D341Med (cell line): Measurements from ENCODE around the gene REEP5.
"Not testable (repeated sequence)": the region's sequence is repeated elsewhere in the genome, so short reads cannot be mapped to it uniquely, and the experiment has no call there.

ENCODE experiments used
- DNase-seq: peaks from one replicate; pipeline ENCODE4 v3.0.0; 2012; ENCODE audit warnings: low spot score

REEP5 gene

DNA sequence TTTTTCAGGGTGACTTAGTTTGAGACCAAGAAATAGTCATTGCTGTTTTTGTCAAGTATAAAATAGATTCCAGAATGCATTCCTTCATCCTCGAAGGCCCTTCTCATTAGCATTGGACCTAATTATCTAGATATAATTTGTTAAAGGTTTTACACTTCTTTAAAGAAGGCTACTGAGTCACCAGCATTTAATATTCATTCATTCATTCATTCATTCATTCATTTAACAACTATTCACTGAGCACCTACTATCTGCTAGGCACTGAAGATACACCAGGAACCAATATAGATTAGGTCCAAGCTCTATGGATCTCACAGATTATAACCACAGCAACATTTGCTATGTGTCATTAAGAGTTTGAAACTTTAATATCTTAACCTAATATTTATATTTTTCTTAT lies 11.1 kb upstream of the REEP5 start:
- DNase-seq: no peak

DNA sequence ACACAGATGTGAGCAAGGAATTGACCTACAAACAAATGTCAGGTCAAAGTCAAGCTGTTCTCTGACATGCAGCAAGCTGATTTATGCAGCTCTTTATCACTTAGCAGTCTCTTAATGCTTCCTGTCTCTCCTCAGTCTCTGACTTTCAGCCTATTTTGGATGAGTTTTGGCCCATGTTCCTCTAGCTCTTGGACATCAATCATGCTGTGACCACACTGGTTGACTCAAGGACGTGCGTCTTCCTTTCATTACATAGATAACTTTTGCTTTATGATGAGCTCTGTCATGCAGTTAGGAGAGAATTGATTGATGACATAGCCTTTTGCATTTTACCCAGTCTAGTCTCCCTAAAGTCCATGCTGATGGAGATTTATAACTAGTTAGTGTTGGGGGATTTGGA lies 9.4 kb upstream of the REEP5 start:
- DNase-seq: no peak

DNA sequence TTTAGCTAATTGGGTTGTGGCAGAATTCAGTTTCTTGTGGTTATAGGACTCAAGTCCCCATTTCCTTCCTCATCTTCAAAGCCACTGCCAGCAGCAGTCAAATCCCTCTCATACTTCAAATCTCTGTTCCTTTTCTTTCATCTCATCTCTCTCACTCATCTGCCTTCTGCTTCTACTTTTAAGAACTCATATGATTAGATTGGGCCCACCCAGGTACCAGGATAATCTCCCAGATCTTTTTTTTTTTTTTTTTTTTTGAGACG lies 8.0 kb upstream of the REEP5 start:
- no peak for DNase-seq

DNA sequence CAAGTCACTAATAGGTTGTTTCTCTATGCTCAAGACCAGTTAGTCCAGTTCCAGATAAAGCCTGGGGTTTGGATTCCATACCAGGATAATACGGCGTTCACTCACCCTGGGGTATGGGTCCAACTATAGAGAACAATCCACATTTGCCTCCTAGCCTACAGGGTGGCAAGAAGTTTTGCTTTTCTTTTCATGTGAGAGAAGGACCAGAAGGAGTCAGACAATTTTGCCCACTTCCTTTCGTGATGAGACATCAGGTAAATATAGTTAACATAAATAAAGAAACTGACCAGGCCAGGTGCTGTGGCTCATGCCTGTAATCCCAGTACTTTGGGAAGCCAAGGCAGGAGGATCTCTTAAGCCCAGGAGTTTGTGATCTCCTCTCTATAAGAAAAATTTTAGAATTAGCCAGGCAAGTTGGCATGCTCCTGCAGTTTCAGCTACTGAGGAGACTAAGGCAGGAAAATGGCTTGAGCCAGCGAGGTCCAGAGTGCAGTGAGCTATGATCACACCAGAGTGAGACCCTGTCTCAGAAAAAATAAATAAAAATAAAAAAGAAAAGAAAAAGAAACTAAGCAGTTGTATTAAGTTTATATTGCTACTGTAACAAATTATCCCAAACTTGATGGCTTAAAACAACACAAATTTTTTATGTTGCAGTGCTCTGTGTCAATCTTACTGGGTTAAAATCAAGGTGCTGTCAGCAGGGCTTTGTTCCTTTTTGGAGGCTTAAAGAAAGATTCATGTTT lies 7.5 kb upstream of the REEP5 start:
- DNase-seq: no peak

DNA sequence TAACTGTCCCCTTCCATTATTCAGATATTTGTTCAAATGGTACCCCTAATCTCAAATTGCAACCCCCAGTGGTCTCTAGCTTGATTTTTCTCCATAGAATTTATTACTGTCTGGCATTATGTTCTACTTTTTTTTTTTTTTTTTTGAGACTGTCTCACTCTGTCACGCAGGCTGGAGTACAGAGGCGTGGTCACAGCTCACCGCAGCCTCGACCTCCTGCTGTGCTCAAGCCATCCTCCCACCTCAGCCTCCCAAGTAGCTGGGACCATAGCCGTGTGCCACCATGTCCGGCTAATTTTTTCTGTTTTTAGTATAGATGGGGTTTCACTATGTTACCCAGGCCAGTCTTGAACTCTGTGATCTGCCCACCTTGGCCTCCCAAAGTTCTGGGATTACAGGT lies 2.0 kb upstream of the REEP5 start:
- no peak for DNase-seq

DNA sequence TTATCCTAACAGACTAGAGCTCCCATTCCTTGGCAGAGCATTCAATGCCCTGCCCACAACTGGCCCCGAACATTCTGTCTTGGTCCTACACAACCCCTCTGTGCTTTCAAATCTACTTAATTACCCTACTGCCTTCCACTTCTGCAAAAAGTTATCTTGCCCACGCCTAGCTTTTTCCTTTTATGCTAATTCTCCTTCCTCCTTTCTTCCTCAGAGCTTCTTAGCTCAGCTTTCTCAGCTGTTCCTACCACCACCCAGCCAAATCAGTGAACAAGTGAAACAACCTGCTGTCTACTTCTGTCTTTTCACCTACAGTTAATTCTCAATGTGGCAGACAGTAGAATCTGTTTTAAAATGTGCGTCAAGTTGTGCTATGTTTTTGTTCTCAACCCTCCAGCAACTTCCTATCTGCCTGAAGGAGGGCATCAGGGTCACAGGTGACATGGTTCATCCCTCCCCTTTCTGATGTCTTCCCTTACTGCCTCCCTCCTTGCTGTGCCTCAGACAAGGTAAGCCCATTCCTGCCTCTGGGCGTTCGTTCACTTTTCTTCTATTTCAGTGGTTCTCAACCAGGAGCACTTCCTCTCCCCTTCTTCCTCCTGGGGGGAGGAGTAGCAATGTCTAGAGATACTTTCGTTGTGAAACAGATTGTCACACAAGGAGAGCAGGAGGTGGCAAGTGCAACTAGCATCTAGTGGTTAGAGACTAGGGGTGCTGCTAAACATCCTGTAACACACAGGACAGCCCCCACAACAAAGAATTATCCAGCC lies 1.3 kb upstream of the REEP5 start:
- DNase-seq: no peak

DNA sequence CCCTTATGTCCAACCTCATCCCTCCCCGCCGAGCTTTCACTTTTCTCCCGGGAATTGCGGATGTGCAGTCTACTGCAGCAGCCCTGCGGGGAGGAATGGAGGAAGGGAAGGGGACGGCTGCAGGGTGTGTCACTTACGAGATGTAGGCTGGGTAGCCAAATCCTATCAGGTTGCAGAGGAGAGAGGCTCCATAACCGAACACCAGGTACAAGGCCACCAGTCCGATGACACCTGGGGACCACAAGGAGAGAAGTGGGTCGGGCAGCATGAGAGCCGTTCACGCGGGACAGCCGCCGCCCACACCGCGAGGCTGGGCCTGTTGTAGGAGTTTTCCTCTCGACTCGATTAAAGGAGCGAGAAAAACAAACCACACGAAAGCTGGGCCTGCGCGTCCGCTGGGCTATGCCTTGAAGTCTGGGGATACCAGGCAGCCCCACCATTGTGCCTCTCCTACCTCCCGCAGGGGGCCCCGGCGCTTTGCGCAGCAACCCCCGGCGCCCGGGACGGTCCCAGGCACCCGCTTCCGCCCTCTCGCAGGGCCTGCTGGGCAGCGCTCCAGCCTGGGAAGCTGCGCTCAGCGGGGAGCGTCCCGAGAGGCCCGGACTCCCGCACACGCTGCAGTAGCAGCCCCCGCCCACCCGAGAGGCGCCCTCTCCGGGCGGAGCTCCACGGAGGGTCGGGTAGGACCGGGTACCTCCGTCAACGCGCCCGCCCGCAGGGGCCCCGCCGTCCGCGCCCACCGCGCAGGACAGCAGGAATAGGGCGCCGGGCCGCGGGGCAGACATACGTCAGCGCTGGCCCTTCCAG lies 798 bp downstream of the REEP5 start:
- DNase-seq: peak; percentile 86

DNA sequence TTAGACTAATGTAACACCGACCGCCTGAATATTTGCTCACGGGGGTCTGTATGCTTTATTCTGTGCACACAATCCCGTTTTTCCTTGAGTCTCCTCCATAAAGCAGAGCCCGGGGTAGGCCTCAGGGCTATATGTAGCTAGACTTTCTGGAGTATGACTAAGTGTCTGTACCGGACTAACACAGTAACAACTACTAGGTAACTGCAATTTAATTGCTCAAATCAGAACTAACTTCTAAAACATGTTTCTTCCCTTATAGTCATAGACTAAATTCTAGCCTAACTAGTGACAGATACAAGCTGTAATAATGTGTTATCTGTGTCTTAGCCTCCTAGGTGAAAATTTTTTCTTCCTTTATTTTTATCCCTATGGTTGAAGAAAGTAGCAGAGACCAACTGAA lies 2.1 kb downstream of the REEP5 start:
- no peak for DNase-seq

DNA sequence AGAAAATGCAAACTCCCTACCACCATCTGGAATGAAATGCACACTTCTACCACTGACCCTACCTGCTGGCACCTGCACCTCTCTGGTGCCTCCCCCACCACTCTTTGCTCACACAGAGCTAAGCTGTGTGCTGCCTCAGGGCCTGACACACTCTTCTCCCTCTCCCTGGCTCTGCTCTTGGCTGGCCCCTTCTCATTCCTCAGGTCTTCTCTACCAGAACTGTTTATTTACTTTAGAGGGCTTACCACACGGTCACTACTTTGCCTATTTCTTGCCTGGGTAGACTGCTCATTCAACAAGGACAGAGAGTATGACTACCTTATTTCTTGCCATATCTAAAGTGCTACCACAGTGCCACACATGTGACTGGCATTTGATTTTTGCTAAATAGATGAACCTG lies 3.3 kb downstream of the REEP5 start:
- DNase-seq: no peak

DNA sequence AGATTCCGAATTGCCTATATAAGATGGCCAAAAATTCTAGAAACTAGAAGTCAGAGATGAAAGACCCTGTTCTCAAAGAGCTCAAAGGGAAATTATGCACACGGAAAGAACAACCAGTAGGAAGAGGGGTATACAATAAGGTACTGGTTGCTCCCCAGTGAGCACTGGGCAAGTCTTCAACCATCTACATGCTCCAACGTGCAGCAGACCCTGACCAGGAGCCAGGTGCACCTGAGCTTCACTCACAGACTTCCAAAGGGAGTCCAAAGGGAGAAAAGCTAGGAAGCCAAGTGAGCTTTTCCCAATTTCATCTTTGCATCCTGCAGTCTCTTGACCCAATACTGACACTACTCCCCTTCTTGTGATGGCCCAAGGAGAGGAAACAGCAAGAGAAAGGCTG lies 3.9 kb downstream of the REEP5 start:
- DNase-seq: no peak

DNA sequence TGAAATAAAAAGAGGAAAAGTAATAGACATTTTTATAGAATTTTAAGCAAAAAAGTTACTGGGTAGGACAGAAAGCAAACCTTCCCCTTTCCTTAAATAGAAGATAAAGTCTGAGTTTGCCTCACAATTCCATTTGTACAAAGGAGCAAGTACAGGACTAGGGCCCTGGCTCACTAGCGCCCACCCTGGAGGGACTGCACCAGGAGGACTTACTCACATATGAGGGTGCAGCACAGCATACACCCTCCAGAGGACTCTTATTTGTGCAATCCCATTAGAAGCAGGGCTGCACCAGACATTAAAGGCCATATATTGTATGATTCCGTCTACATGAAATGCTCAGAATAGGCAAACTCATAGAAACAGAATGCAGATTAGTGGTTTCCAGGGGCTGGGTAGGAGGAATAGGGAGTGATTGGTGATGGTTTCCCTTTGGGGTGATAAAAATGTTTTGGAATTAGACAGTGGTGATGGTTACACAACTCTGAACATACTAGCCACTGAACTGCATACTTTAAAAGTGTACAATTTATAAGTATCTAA lies 4.5 kb downstream of the REEP5 start:
- no peak for DNase-seq

DNA sequence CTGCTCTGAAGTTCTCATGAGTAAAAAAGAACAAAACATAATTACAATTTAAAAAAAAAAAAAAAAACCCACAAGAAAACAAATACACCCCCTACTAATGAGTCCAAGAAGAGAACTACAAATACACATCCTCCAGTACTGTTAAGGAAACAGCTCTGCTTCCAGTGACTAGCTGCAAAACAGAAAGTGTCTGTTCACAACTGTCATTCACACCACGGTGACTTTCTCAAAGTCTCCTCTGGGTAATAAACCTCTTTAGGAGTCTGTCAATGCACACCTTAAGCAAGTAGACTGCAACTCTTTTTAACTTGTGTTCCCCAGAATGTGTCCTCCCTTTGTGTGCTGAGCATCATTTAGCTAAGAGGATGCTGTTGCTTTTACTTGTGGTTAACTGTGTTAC lies 6.2 kb downstream of the REEP5 start:
- no peak for DNase-seq

DNA sequence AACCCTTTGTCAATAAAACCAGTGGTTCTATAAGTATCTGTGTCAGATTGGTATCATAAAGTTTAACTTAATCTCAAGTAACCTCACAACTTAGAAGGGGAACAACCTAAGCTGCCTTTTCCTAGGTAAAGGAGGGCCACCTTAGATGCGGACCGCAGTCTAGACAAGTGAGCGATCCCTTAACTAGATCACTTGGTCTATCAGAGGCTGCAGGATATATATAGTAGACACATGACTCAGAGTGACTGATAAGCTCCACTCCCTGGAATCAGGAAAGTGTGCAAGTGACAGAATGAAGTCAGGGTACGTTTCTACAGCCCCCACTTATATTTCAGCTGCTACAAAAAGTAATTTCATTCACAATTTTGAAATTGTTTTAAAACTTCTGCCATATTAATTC lies 7.4 kb downstream of the REEP5 start:
- DNase-seq: no peak

DNA sequence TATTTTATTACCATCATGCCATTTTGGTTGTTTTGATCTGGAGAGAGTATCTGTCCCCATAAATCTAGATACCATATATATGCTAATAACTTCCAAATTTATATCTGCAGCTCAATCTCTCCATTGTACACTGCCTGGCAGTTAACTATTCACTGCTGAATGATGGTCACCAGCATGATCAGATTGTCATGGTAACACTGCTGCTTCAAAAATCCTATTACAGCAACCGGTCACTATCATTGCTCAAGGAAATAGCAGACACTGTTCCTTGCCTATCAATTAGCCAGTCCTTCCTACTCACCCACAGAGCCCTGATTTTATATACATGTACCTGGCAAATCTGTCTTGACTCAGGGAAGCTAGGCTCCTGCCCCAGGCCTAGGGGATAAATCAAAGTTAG lies 11.5 kb downstream of the REEP5 start:
- no peak for DNase-seq

DNA sequence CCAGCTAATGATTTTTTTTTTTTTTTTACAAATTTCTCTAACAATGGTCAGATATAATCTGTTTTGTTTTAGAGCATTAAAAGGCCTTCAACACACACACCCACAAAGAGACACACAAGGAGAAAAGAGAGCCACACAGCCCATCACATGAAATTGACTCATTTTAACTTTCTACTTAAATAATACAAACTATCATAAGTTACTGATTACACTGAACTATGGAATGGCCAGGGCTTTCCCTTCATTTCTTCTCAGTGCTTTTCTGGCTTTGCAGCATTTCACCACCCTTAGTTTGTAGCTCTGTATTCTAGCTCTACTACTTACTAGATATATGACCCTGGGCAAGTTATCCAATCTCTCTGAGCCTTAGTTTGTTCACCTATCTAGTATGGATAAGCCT lies 13.2 kb downstream of the REEP5 start:
- no peak for DNase-seq

DNA sequence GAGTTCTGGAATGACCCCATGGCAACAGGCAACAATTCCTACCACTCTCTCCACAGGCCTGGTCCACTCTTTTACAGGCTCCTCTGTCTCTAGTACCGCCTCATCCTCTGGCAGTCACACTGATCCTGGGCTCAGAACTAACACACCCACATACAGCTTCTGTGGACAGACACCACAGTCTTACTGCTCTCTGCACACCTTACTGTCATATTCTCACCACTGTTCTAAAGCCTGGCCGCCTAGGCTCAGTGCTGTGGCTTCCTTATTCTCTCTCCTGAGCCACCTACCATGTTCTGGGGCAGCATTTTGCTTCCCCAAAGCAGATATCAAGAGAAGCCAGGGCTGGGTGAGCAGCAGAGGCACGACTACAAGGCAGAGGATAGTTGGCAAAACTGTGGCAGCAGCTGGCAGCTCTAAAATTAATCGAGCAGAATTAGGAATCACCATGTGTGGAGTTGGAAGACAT lies 14.8 kb downstream of the REEP5 start:
- no peak for DNase-seq

DNA sequence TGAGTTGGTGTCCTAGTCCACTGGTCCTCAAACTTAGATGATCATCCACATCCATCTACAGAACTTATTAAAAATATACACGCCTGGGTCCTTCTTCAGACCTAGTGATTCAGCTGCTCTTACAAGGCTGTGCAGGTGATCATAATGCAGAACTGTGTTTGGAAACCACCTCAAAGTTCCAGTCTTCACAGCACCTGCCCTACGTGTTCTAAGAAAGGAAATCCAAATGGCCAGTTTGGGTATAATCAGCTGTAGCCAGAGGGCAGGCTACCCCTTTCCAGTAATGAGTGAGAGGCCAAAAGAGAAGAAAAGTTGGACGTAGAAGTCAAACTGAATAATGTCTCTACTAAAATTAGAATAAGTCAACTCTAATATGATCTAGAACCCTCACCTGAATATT lies 15.4 kb downstream of the REEP5 start:
- no peak for DNase-seq

DNA sequence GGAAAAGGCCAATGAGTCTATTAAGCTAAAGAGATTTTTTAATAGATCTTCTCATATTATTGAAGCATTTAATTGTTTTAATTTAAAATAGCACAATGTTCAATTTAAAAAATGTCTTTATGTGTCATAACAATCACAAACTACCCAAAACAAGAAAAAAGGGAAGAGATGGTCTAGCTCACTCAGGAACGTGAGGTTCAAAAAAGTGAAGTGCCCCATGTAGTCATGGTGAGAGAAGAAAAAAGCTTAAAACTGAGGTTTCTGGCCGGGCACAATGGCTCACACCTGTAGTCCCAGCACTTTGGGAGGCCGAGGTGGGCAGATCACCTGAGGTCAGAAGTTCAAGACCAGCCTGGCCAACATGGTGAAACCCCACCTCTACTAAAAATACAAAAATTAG lies 17.0 kb downstream of the REEP5 start:
- not testable (repeated sequence) for DNase-seq

DNA sequence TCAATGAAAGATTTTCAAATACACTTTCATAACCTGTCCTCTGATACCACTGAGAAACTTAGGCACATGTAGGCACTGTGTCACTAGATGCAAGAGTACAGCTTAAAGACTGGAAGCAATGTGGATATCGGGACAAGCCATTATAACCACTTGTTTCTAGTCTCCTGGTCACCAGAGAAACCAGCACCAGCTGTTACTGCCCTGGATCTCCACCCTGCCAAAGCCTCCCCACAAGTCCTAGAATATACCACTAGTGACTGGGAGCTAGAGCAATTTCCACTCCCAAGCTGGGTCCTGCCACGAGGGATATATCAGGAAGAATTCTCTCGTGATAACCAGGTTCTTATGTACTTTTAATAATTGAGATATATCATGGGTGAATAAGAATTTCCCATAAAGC lies 19.5 kb downstream of the REEP5 start:
- no peak for DNase-seq

DNA sequence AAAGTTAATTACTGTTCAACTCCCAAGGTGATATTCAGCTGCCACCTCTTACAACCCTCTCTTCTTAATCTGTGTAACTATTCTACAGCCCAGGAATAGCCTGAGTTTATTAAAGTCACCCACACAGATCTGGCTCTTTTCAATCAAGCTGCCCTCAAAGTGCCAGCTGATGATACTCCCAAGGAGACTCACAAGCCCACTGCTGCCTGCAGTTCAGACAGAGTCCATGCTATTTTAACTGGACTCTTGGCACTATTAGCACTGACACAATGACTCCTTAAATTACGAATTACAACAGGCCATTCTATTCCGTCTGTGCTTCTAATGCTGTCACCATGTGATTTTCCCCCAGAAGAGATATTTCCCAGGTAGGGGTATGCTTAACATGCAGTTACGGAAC lies 26.3 kb downstream of the REEP5 start:
- no peak for DNase-seq

DNA sequence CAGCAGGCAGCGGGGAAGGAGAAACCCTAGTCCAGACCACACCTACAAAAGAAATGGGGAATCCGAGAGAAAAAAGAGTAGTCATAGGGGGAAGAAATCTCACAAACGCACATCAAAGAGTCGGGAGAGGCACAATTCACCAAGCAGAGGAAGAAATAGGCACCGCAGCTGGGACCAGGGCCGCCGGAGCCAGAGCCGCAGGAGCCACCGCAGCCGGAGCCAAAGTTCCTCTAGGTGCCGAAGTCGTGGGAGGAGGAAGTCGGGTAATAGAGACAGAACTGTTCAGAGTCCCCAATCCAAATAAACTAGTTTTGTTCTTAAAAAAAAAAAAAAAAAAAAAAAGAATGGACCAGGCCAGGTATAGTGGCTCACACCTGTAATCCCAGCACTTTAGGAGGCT lies 29.3 kb downstream of the REEP5 start:
- DNase-seq: no peak

DNA sequence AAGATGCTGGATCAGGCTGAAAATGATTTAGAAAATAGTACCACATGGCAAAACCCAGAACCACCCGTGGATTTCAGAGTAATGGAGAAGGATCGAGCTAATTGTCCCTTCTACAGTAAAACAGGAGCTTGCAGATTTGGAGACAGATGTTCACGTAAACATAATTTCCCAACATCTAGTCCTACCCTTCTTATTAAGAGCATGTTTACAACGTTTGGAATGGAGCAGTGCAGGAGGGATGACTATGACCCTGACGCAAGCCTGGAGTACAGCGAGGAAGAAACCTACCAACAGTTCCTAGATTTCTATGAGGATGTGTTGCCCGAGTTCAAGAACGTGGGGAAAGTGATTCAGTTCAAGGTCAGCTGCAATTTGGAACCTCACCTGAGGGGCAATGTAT lies 30.0 kb downstream of the REEP5 start:
- not testable (repeated sequence) for DNase-seq

DNA sequence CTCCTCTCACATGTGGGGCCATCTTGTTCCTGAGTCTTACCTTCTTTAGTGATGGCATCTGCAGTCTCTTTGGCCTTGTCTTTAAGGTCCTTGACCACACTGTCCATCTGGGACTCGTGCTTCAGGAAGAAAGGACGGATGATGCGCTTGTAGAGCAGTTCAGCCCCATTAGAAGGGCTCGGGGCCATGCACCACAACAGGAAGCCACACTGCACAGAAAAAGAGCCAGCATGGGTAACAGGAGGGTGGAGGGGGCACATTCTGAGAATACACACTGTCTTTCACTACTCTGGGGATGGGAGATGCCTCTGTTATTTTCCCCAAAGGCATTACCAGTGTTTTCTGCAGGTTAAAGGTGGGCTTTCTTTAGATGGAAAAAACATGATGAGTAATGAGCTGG lies 35.1 kb downstream of the REEP5 start:
- no peak for DNase-seq
